Left hindlimb (tissue), 1 donor: Measurements from ENCODE around the gene MDM2.
"Not testable (repeated sequence)": the region's sequence is repeated elsewhere in the genome, so short reads cannot be mapped to it uniquely, and the experiment has no call there.

Experiments
- DNase-seq: peaks from one replicate; pipeline ENCODE4 v3.0.0-alpha.2; 2018

Gene MDM2

GRCh38 chr12:68854554-68854953, 46.6 kb downstream of the MDM2 start:
- no peak for DNase-seq

- no peak for DNase-seq
Observed at GRCh38 chr12:68855111-68855510, 47.1 kb downstream of the MDM2 start.

- DNase-seq: no peak
Observed at GRCh38 chr12:68855771-68856170, 47.8 kb downstream of the MDM2 start.

- no peak for DNase-seq
Observed at GRCh38 chr12:68856510-68856909, 48.5 kb downstream of the MDM2 start.

- DNase-seq: no peak
Observed at GRCh38 chr12:68861890-68862289, 53.9 kb downstream of the MDM2 start.

- no peak for DNase-seq
Observed at GRCh38 chr12:68863109-68863770, 55.3 kb downstream of the MDM2 start.

GRCh38 chr12:68863886-68864454, 56.0 kb downstream of the MDM2 start:
- not testable (repeated sequence) for DNase-seq

- DNase-seq: no peak
Observed at GRCh38 chr12:68864604-68865003, 56.6 kb downstream of the MDM2 start.

- DNase-seq: no peak
Observed at GRCh38 chr12:68865399-68866164, 57.6 kb downstream of the MDM2 start.

GRCh38 chr12:68866950-68867349, 59.0 kb downstream of the MDM2 start:
- DNase-seq: no peak

- no peak for DNase-seq
Observed at GRCh38 chr12:68867606-68868005, 59.6 kb downstream of the MDM2 start.

- DNase-seq: no peak
Observed at GRCh38 chr12:68868043-68868790, 60.2 kb downstream of the MDM2 start.

- DNase-seq: no peak
Observed at GRCh38 chr12:68870011-68870410, 62.0 kb downstream of the MDM2 start.

GRCh38 chr12:68870443-68870842, 62.5 kb downstream of the MDM2 start:
- DNase-seq: no peak

GRCh38 chr12:68871396-68871795, 63.4 kb downstream of the MDM2 start:
- DNase-seq: no peak

- no peak for DNase-seq
Observed at GRCh38 chr12:68871921-68872320, 63.9 kb downstream of the MDM2 start.

GRCh38 chr12:68873316-68873715, 65.3 kb downstream of the MDM2 start:
- no peak for DNase-seq

- no peak for DNase-seq
Observed at GRCh38 chr12:68876461-68876860, 68.5 kb downstream of the MDM2 start.

GRCh38 chr12:68877583-68877982, 69.6 kb downstream of the MDM2 start:
- no peak for DNase-seq

- DNase-seq: no peak
Observed at GRCh38 chr12:68878283-68878682, 70.3 kb downstream of the MDM2 start.

GRCh38 chr12:68878846-68879245, 70.9 kb downstream of the MDM2 start:
- DNase-seq: no peak

- no peak for DNase-seq
Observed at GRCh38 chr12:68880660-68881325, 72.8 kb downstream of the MDM2 start.
